Tibial nerve (tissue), 4 donors: ENCODE data around the gene RPL22L1. TPM values are rescaled to one million over a fixed set of nuclear protein-coding genes. Genes with fewer than 3 reads are reported as not detected.
"Not testable (repeated sequence)": the region's sequence is repeated elsewhere in the genome, so short reads cannot be mapped to it uniquely, and the experiment has no call there.

ENCODE experiments used
- DNase-seq, 2 donors: peaks; one replicate each; pipeline ENCODE4 v3.0.0-alpha.2; 2019; ENCODE audit warnings: low spot score in 2 of 2
- H3K27ac ChIP-seq, 4 donors: fragments of 200-600 bp; sonication (generic) in 3 of 4; one replicate each; pipeline ENCODE4 v1.5.1; 2017 to 2019; ENCODE audit warnings: mild to moderate bottlenecking in 1 of 4
- H3K27me3 ChIP-seq, 2 donors: fragments of 200-600 bp; sonication (generic) in 1 of 2; one replicate each; pipeline versions ENCODE4 v1.5.1 to v1.6.0; 2017 to 2019
- H3K36me3 ChIP-seq, 3 donors: fragments of 200-600 bp; sonication (generic); one replicate each; pipeline ENCODE4 v1.5.1; 2018 to 2019
- H3K4me1 ChIP-seq, 4 donors: fragments of 200-600 bp; sonication (generic) in 3 of 4; one replicate each; pipeline ENCODE4 v1.5.1; 2017 to 2019
- H3K4me3 ChIP-seq, 4 donors: fragments of 200-600 bp; sonication (generic) in 3 of 4; one replicate each; pipeline ENCODE4 v1.5.1; 2017 to 2019; ENCODE audit warnings: mild to moderate bottlenecking in 1 of 4, moderate library complexity in 1 of 4
- H3K9me3 ChIP-seq, 4 donors: fragments of 200-600 bp; sonication (generic) in 3 of 4; one replicate each; pipeline ENCODE4 v1.5.1; 2017 to 2019
- CTCF ChIP-seq, 5 experiments: fragments of 200-600 bp in 3 of 5; fragments of 450-650 bp in 2 of 5; sonication (generic) in 3 of 5; IDR thresholded peaks; one replicate each; pipeline ENCODE4 v1.5.1; 2016 to 2019; ENCODE audit warnings: antibody characterized with exemption in 5 of 5, mild to moderate bottlenecking in 3 of 5, moderate library complexity in 2 of 5
- EP300 ChIP-seq, 2 donors: sonication (generic); formaldehyde crosslinking; IDR thresholded peaks; one replicate each; pipeline ENCODE4 v1.6.1; 2017; ENCODE audit warnings: antibody characterized with exemption in 2 of 2, mild to moderate bottlenecking in 1 of 2
- POLR2A ChIP-seq, 2 donors: fragments of 450-650 bp; IDR thresholded peaks; one replicate each; pipeline ENCODE4 v1.6.1; 2017; ENCODE audit warnings: antibody characterized with exemption in 2 of 2, mild to moderate bottlenecking in 2 of 2, moderate library complexity in 2 of 2
- WGBS, 2 donors: methylation state at CpG; one replicate each; pipeline ENCODE4 v1.1.5; 2018; 5-methylcytosine and 5-hydroxymethylcytosine counted together
- total RNA-seq, 4 donors: library from RNA; depleted of rRNA; stranded (reverse); fragments of >200 nt; gene quantifications; one replicate each; pipeline ENCODE4 v1.1.0, GENCODE V29; 2016

RPL22L1 gene
- total RNA-seq, 4 donors from 2014 or later = 59.0 to 96.6 (median 88.2) TPM

GRCh38 chr3:170903123-170903522 is 33.1 kb upstream of the RPL22L1 start:
- H3K27me3 ChIP-seq = no peaks in the 10 kb centered on the region
- H3K36me3 ChIP-seq = peaks cover 0 to 1% (median 0%) of the 10 kb centered on the region in 3 donors
- H3K27ac ChIP-seq = no peak overlapping the region
- H3K4me1 ChIP-seq = peaks cover 0 to 15% (median 9%) of the 10 kb centered on the region in 4 donors
- DNase-seq = no peak
- H3K4me3 ChIP-seq = no peak overlapping the region
- no peak for TF ChIP-seq EP300 (IDR thresholded peaks at IDR 0.05)
- WGBS, 2 donors = 96 to 99% methylated on average over 3 of the region's 3 CpGs
- no peaks in the 10 kb centered on the region for H3K9me3 ChIP-seq

DNA sequence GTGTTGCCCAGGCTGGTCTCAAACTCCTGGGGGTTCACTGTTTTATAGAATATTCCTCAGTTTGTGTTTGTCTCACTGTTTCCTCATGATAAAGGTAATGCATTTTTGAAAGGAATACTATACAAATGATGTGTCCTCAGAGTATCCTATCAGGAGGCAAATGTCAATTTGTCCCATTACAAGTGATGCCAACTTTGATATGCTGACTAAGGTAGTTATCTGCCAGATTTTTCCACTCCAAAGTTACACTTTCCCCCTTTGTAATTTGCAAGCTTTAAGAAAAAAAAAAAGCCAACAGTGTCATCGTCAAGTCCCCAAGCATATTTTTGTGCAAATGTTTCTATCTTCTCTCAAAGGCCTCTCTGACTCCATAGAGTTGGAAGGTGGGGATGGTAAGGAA is 29.5 kb upstream of the RPL22L1 start:
- H3K27ac ChIP-seq = no peak overlapping the region
- DNase-seq = no peak
- no peak for TF ChIP-seq POLR2A (IDR thresholded peaks at IDR 0.05)
- TF ChIP-seq EP300 (IDR thresholded peaks at IDR 0.05) = no peak
- TF ChIP-seq CTCF (IDR thresholded peaks at IDR 0.05) = no peak

GRCh38 chr3:170897978-170898377 is 28.0 kb upstream of the RPL22L1 start:
- no peak overlapping the region for H3K4me3 ChIP-seq
- TF ChIP-seq POLR2A (IDR thresholded peaks at IDR 0.05) (no peak), EP300 (IDR thresholded peaks at IDR 0.05) (no peak), CTCF (IDR thresholded peaks at IDR 0.05) (no peak)
- WGBS, 2 donors = 92 to 97% methylated on average over 2 of the region's 2 CpGs
- DNase-seq = no peak
- no peaks in the 10 kb centered on the region for H3K9me3 ChIP-seq
- H3K4me1 ChIP-seq = no peaks in the 10 kb centered on the region
- H3K36me3 ChIP-seq = peaks cover 0 to 21% (median 0%) of the 10 kb centered on the region in 3 donors
- no peaks in the 10 kb centered on the region for H3K27me3 ChIP-seq
- H3K27ac ChIP-seq = no peak overlapping the region

More for the DNA sequence above, 29.5 kb upstream of the RPL22L1 start:
- 91 to 96% methylated on average over 1 of the region's 1 CpG for WGBS, 2 donors
- H3K9me3 ChIP-seq = no peaks in the 10 kb centered on the region
- H3K36me3 ChIP-seq = peaks cover 0 to 13% (median 0%) of the 10 kb centered on the region in 3 donors
- H3K27me3 ChIP-seq = no peaks in the 10 kb centered on the region
- no peak overlapping the region for H3K4me3 ChIP-seq
- H3K4me1 ChIP-seq = no peaks in the 10 kb centered on the region

DNA sequence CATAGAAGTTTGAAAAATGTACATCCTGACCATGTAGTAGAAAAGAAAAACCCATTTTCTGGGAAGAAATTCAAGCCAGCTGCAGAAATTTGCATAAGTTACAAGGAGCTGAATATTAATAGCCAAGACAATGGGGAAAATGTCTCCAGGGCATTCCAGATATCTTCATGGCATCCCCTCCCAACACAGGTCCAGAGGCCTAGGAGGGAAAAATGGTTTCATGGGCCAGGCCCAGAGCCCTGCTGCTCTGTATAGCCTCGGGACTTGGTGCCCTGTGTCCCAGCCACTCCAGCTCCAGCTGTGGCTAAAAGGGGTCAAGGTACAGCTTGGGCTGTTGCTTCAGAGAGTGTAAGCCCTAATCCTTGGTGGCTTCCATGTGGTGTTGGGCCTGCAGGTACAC is 27.2 kb upstream of the RPL22L1 start:
- not testable (repeated sequence) for H3K27ac ChIP-seq, H3K4me1 ChIP-seq, H3K4me3 ChIP-seq, DNase-seq, H3K27me3 ChIP-seq, H3K9me3 ChIP-seq
- WGBS, 2 donors = 77 to 88% methylated on average over 1 of the region's 1 CpG
- H3K36me3 ChIP-seq = peaks cover 0 to 28% (median 0%) of the 10 kb centered on the region in 3 donors

GRCh38 chr3:170896781-170897180 is 26.8 kb upstream of the RPL22L1 start:
- H3K4me3 ChIP-seq = no peak overlapping the region
- H3K36me3 ChIP-seq = peaks cover 0 to 33% (median 0%) of the 10 kb centered on the region in 3 donors
- TF ChIP-seq CTCF (IDR thresholded peaks at IDR 0.05) (no peak), EP300 (IDR thresholded peaks at IDR 0.05) (no peak), POLR2A (IDR thresholded peaks at IDR 0.05) (no peak)
- H3K9me3 ChIP-seq = no peaks in the 10 kb centered on the region
- no peak for DNase-seq
- no peak overlapping the region for H3K27ac ChIP-seq
- no peaks in the 10 kb centered on the region for H3K27me3 ChIP-seq
- H3K4me1 ChIP-seq = no peaks in the 10 kb centered on the region
- WGBS, 2 donors = 89 to 94% methylated on average over 1 of the region's 1 CpG

DNA sequence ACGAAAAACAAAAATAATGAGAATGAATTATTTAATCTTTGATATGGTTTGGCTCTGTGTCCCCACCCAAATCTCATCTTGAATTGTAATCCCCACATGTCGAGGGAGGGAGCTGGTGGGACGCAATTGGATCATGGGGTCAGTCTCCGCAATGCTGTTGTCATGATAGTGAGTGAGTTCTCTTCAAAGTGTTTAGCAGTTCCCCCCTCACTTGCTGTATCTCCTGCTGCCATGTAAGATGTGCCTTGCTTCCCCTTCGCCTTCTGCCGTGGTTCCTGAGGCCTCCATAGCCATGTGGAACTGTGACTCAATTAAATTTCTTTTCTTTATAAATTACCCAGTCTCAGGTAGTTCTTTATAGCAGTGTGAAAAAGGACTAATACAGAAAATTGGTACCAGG is 26.3 kb upstream of the RPL22L1 start:
- H3K4me3 ChIP-seq = not testable (repeated sequence)

DNA sequence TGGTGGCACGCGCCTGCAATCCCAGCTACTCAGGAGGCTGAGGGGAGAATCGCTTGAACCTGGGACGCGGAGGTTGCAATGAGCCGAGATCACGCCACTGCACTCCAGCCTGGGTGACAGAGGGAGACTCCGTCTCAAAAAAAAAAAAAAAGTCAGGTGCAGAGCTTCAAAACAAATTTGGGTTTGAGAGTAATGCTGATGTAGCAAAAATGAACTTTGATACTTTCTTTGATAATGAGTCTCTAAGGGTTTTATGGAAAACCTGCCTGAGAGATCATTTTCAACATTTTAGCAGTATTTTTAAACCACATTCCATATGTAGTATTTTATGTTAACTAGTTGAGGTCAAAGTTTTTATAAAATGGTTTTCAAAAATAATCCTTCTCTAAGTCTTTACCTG is 23.9 kb upstream of the RPL22L1 start:
- WGBS, 2 donors = 94 to 98% methylated on average over 8 of the region's 8 CpGs
- no peaks in the 10 kb centered on the region for H3K9me3 ChIP-seq
- H3K36me3 ChIP-seq = peaks cover 0 to 40% (median 0%) of the 10 kb centered on the region in 3 donors
- TF ChIP-seq CTCF (IDR thresholded peaks at IDR 0.05) (no peak), POLR2A (IDR thresholded peaks at IDR 0.05) (no peak), EP300 (IDR thresholded peaks at IDR 0.05) (no peak)
- no peak for DNase-seq
- H3K27ac ChIP-seq = no peak overlapping the region
- H3K4me3 ChIP-seq = no peak overlapping the region
- no peaks in the 10 kb centered on the region for H3K4me1 ChIP-seq
- no peaks in the 10 kb centered on the region for H3K27me3 ChIP-seq

More for the DNA sequence above, 26.3 kb upstream of the RPL22L1 start:
- H3K4me1 ChIP-seq, H3K27me3 ChIP-seq, H3K9me3 ChIP-seq, DNase-seq, H3K27ac ChIP-seq: not testable (repeated sequence)
- peaks cover 0 to 36% (median 0%) of the 10 kb centered on the region in 3 donors for H3K36me3 ChIP-seq
- 85 to 96% methylated on average over 6 of the region's 6 CpGs for WGBS, 2 donors
